ENCODE results near the gene SLC2A9.

Gene SLC2A9

GRCh38 chr4:10006601-10007435 lies 14.5 kb downstream of the SLC2A9 start:
- no peaks in the 10 kb centered on the region for H3K79me2 ChIP-seq (ENCODE audit: low read length)
- peak overlapping the region; percentile 62 for H3K9ac ChIP-seq (ENCODE audit: low read length)
- peak overlapping the region; percentile 64 for H3K4me3 ChIP-seq (ENCODE audit: low read length)
- no peaks in the 10 kb centered on the region for H3K9me3 ChIP-seq (ENCODE audit: insufficient read depth, low read length)
- no peaks in the 10 kb centered on the region for H3K27me3 ChIP-seq (ENCODE audit: low read depth, low read length)
- peak overlapping the region; percentile 97 for H3K27ac ChIP-seq (ENCODE audit: low read length)
- H3K36me3 ChIP-seq (replicated peaks; ENCODE audit: low read depth, low read length): no peaks in the 10 kb centered on the region
- peak overlapping the region; percentile 86 for H3K4me2 ChIP-seq (ENCODE audit: low read length)
- peaks cover 87% of the 10 kb centered on the region for H3K4me1 ChIP-seq (ENCODE audit: low read length)
- H2AFZ ChIP-seq (ENCODE audit: low read depth, low read length): no peak overlapping the region
- TF ChIP-seq CTCF (IDR thresholded peaks at IDR 0.05; ENCODE audit: low read depth, low read length): no peak
- no peak for TF ChIP-seq EZH2phosphoT487 (IDR thresholded peaks at IDR 0.05; ENCODE audit: low read depth)
- H4K20me1 ChIP-seq (ENCODE audit: insufficient read depth, low read length): no peaks in the 10 kb centered on the region

DNA sequence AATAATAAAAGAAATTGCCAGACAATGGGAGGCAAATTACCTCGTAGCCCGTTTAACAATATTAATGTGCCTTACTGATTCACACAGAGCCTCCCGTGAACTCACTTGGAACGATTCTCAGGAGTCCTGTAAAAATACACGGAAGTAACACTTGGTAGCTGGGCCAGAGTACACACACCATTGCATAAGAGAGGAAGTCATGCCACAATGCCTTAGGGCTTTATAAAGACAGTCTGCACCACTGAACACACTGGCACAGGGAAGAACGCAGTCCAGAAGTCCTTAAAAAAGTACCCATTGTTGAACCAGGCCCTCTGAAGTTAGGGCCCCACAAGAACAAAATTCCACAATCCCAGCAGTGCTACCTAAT lies 15.1 kb downstream of the SLC2A9 start:
- Histone ChIP-seq H3K27ac (ENCODE audit: low read length) (peak overlapping the region; percentile 97), H2AFZ (ENCODE audit: low read depth, low read length) (no peak overlapping the region), H3K27me3 (ENCODE audit: low read depth, low read length) (no peaks in the 10 kb centered on the region), H3K9me3 (ENCODE audit: insufficient read depth, low read length) (no peaks in the 10 kb centered on the region), H3K4me1 (ENCODE audit: low read length) (peaks cover 86% of the 10 kb centered on the region), H3K36me3 (replicated peaks; ENCODE audit: low read depth, low read length) (no peaks in the 10 kb centered on the region), H3K4me2 (ENCODE audit: low read length) (peak overlapping the region; percentile 86), H4K20me1 (ENCODE audit: insufficient read depth, low read length) (no peaks in the 10 kb centered on the region), H3K4me3 (ENCODE audit: low read length) (peak overlapping the region; percentile 64; the same call in 1 of the 2 replicates), H3K9ac (ENCODE audit: low read length) (peak overlapping the region; percentile 62; the same call in 1 of the 2 replicates), H3K79me2 (ENCODE audit: low read length) (no peaks in the 10 kb centered on the region)
- TF ChIP-seq CTCF (IDR thresholded peaks at IDR 0.05; ENCODE audit: low read depth, low read length) (no peak), EZH2phosphoT487 (IDR thresholded peaks at IDR 0.05; ENCODE audit: low read depth) (no peak)

- H3K4me1 ChIP-seq (ENCODE audit: low read length): peaks cover 90% of the 10 kb centered on the region
These were observed 15.7 kb downstream of the SLC2A9 start for GRCh38 chr4:10005632-10006031.

More at GRCh38 chr4:10005632-10006031, 15.7 kb downstream of the SLC2A9 start:
- peak overlapping the region; percentile 86; the same call in 1 of the 2 replicates for H3K4me2 ChIP-seq (ENCODE audit: low read length)
- H3K9me3 ChIP-seq (ENCODE audit: insufficient read depth, low read length): no peaks in the 10 kb centered on the region
- H3K36me3 ChIP-seq (replicated peaks; ENCODE audit: low read depth, low read length): no peaks in the 10 kb centered on the region
- H2AFZ ChIP-seq (ENCODE audit: low read depth, low read length): no peak overlapping the region
- H3K79me2 ChIP-seq (ENCODE audit: low read length): no peaks in the 10 kb centered on the region
- TF ChIP-seq CTCF (IDR thresholded peaks at IDR 0.05; ENCODE audit: low read depth, low read length): no peak
- TF ChIP-seq EZH2phosphoT487 (IDR thresholded peaks at IDR 0.05; ENCODE audit: low read depth): no peak
- H4K20me1 ChIP-seq (ENCODE audit: insufficient read depth, low read length): no peaks in the 10 kb centered on the region
- no peaks in the 10 kb centered on the region for H3K27me3 ChIP-seq (ENCODE audit: low read depth, low read length)
- H3K9ac ChIP-seq (ENCODE audit: low read length): peak overlapping the region; percentile 62; the same call in 1 of the 2 replicates
- peak overlapping the region; percentile 97 for H3K27ac ChIP-seq (ENCODE audit: low read length)
- no peak overlapping the region; the same call in 1 of the 2 replicates for H3K4me3 ChIP-seq (ENCODE audit: low read length)

Measured in OCI-LY3 (cell line).